Tibial nerve (tissue), 3 donors: ENCODE data around the gene HNF1B.

Source experiments
- POLR2A ChIP-seq, 2 donors: fragments of 450-650 bp; IDR thresholded peaks; one replicate each; pipeline ENCODE4 v1.6.1; 2017; ENCODE audit warnings: antibody characterized with exemption in 2 of 2, mild to moderate bottlenecking in 2 of 2, moderate library complexity in 2 of 2
- TF ChIP-seq, protein P1 (sequence below), 5 experiments: fragments of 200-600 bp in 3 of 5; fragments of 450-650 bp in 2 of 5; sonication (generic) in 3 of 5; IDR thresholded peaks; one replicate each; pipeline ENCODE4 v1.5.1; 2016 to 2019; ENCODE audit warnings: antibody characterized with exemption in 5 of 5, mild to moderate bottlenecking in 3 of 5, moderate library complexity in 2 of 5

- TF ChIP-seq, protein P1, sequence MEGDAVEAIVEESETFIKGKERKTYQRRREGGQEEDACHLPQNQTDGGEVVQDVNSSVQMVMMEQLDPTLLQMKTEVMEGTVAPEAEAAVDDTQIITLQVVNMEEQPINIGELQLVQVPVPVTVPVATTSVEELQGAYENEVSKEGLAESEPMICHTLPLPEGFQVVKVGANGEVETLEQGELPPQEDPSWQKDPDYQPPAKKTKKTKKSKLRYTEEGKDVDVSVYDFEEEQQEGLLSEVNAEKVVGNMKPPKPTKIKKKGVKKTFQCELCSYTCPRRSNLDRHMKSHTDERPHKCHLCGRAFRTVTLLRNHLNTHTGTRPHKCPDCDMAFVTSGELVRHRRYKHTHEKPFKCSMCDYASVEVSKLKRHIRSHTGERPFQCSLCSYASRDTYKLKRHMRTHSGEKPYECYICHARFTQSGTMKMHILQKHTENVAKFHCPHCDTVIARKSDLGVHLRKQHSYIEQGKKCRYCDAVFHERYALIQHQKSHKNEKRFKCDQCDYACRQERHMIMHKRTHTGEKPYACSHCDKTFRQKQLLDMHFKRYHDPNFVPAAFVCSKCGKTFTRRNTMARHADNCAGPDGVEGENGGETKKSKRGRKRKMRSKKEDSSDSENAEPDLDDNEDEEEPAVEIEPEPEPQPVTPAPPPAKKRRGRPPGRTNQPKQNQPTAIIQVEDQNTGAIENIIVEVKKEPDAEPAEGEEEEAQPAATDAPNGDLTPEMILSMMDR (IDR thresholded peaks at IDR 0.05): no peak
- TF ChIP-seq POLR2A (IDR thresholded peaks at IDR 0.05): no peak
Measured at GRCh38 chr17:37732316-37732715, 12.5 kb downstream of the HNF1B start.
